Left cardiac atrium (tissue), 4 donors: Measurements from ENCODE around the gene LRRC41. TPM values are rescaled to one million over a fixed set of nuclear protein-coding genes. Genes with fewer than 3 reads are reported as not detected.
"Not testable (repeated sequence)": the region's sequence is repeated elsewhere in the genome, so short reads cannot be mapped to it uniquely, and the experiment has no call there.

ENCODE experiments used
- ATAC-seq, 2 donors: fragments of 200-7000 bp; cut with Tn5 transposase; one replicate each; pipeline ENCODE4 v1.9.1; 2020; ENCODE audit warnings: mild to moderate bottlenecking in 2 of 2, moderate library complexity in 2 of 2
- DNase-seq: peaks from one replicate; pipeline ENCODE4 v3.0.0-alpha.2; 2020
- intact Hi-C, 2 donors: fragments of 100-400 bp; cut with DNase I; formaldehyde crosslinking; loops; one replicate each; pipeline versions ENCODE4 v1.14.1 to v1.15.1; 2022 to 2023
- total RNA-seq, 2 donors: library from RNA; stranded (reverse); fragmentation: NEBNext Ultra II Directional; extraction: Animal tissue kit (Norgen Biotek cat#: 25700); gene quantifications; one replicate each; pipeline ENCODE4 v1.2.1, GENCODE V29; 2021
- donor health status: DM: no; HTN: yes; CAD: no.
- donor health status: DM: no; HTN: yes; CAD: no; lungs with severe emphysema.
- donor health status: DM: yes; HTN: yes; CAD: no.
- donor health status: Dilated cardiomyopathy.

The LRRC41 gene
- total RNA-seq, 2 donors from 2014 or later = 34.5 to 46.4 TPM

- ATAC-seq, intact Hi-C loops, DNase-seq: not testable (repeated sequence)
Measured at GRCh38 chr1:46331786-46332540, 28.5 kb upstream of the LRRC41 start.

GRCh38 chr1:46330381-46330780, 27.0 kb upstream of the LRRC41 start:
- intact Hi-C loops, ATAC-seq: not testable (repeated sequence)

GRCh38 chr1:46329807-46330206, 26.4 kb upstream of the LRRC41 start:
- DNase-seq, ATAC-seq, intact Hi-C loops: not testable (repeated sequence)

More at GRCh38 chr1:46330381-46330780, 27.0 kb upstream of the LRRC41 start:
- DNase-seq = not testable (repeated sequence)

- ATAC-seq, intact Hi-C loops, DNase-seq: not testable (repeated sequence)
Measured at GRCh38 chr1:46328182-46328581, 24.8 kb upstream of the LRRC41 start.

- DNase-seq, intact Hi-C loops, ATAC-seq: not testable (repeated sequence)
Measured at GRCh38 chr1:46325285-46326076, 22.1 kb upstream of the LRRC41 start.

GRCh38 chr1:46322191-46322590, 18.8 kb upstream of the LRRC41 start:
- ATAC-seq, DNase-seq: not testable (repeated sequence)

GRCh38 chr1:46319960-46320914, 16.8 kb upstream of the LRRC41 start:
- intact Hi-C loops, ATAC-seq, DNase-seq: not testable (repeated sequence)

More at GRCh38 chr1:46322191-46322590, 18.8 kb upstream of the LRRC41 start:
- intact Hi-C loops = not testable (repeated sequence)

- DNase-seq, intact Hi-C loops, ATAC-seq: not testable (repeated sequence)
Measured at GRCh38 chr1:46319301-46319700, 15.9 kb upstream of the LRRC41 start.

GRCh38 chr1:46317323-46317722, 13.9 kb upstream of the LRRC41 start:
- no peak for ATAC-seq
- DNase-seq = no peak
- intact Hi-C loops = no loop called here

GRCh38 chr1:46315669-46316403, 12.4 kb upstream of the LRRC41 start:
- DNase-seq = no peak
- intact Hi-C loops = no loop called here
- no peak for ATAC-seq

- DNase-seq = no peak
- no peak for ATAC-seq
Measured at GRCh38 chr1:46310321-46310720, 6.9 kb upstream of the LRRC41 start.

GRCh38 chr1:46309401-46310159, 6.2 kb upstream of the LRRC41 start:
- DNase-seq = no peak
- intact Hi-C loops = no loop called here
- no peak for ATAC-seq

More at GRCh38 chr1:46310321-46310720, 6.9 kb upstream of the LRRC41 start:
- intact Hi-C loops = no loop called here

GRCh38 chr1:46306159-46306530, 2.7 kb upstream of the LRRC41 start:
- DNase-seq (no peak), ATAC-seq (no peak)
- intact Hi-C loops = no loop called here

- no peak for DNase-seq
- intact Hi-C loops = loop anchor here in 1 of 2 donors (2.0 kb wide), 1 partner anchor 37 kb away; the partner anchor contains the start of gene NSUN4
- ATAC-seq = no peak
Measured at GRCh38 chr1:46303872-46304326, 483 bp upstream of the LRRC41 start.

- intact Hi-C loops = loop anchor here in 1 of 2 donors (2.0 kb wide), 1 partner anchor 38 kb away; the partner anchor contains the start of gene NSUN4
- peak; percentile 52 for DNase-seq
- peak; percentile 39 to 42 for ATAC-seq
Measured at GRCh38 chr1:46302641-46303037, 777 bp downstream of the LRRC41 start.

- ATAC-seq = peak; percentile 31 to 36
- intact Hi-C loops = loop anchor here in 1 of 2 donors (2.0 kb wide), 1 partner anchor 39 kb away; the partner anchor contains the start of gene NSUN4
- peak; percentile 64 for DNase-seq
Measured at GRCh38 chr1:46301808-46302640, 1.4 kb downstream of the LRRC41 start.
